Peyer's patch (tissue), 4 donors: ENCODE measurements around the gene ITGAE. TPM values are rescaled to one million over a fixed set of nuclear protein-coding genes. Genes with fewer than 3 reads are reported as not detected.

Experiments
- DNase-seq, 3 donors: peaks; one replicate each; pipeline ENCODE4 v3.0.0-alpha.2; 2017 to 2019
- H3K27ac ChIP-seq, 4 donors: fragments of 200-600 bp; sonication (generic); one replicate each; pipeline ENCODE4 v1.5.1; 2016 to 2019
- H3K27me3 ChIP-seq, 2 donors: fragments of 200-600 bp; sonication (generic); one replicate each; pipeline ENCODE4 v1.5.1; 2019
- H3K36me3 ChIP-seq, 3 donors: fragments of 200-600 bp; sonication (generic); one replicate each; pipeline ENCODE4 v1.5.1; 2016 to 2019
- H3K4me1 ChIP-seq, 4 donors: fragments of 200-600 bp; sonication (generic); one replicate each; pipeline ENCODE4 v1.5.1; 2016 to 2019
- H3K4me3 ChIP-seq, 4 donors: fragments of 200-600 bp; sonication (generic); 1 replicate in 3 of 4; 2 replicates in 1 of 4; pipeline ENCODE4 v1.5.1; 2016 to 2019; ENCODE audit warnings: mild to moderate bottlenecking in 1 of 4
- H3K9me3 ChIP-seq, 4 donors: fragments of 200-600 bp; sonication (generic); one replicate each; pipeline ENCODE4 v1.5.1; 2016 to 2019; ENCODE audit warnings: mild to moderate bottlenecking in 1 of 4
- POLR2A ChIP-seq, 2 donors: fragments of 450-650 bp; IDR thresholded peaks; one replicate each; pipeline ENCODE4 v1.5.1; 2017; ENCODE audit warnings: antibody characterized with exemption in 2 of 2, mild to moderate bottlenecking in 2 of 2, moderate library complexity in 2 of 2
- total RNA-seq, 4 donors: library from RNA; depleted of rRNA; stranded (reverse); fragments of >200 nt; gene quantifications; one replicate each; pipeline ENCODE4 v1.1.0, GENCODE V29; 2016
- TF ChIP-seq, protein P1 (sequence below), 6 experiments: fragments of 450-650 bp in 4 of 6; fragments of 200-600 bp in 2 of 6; sonication (generic) in 1 of 6; IDR thresholded peaks; one replicate each; pipeline ENCODE4 v1.5.1; 2017 to 2019; ENCODE audit warnings: antibody characterized with exemption in 6 of 6, mild to moderate bottlenecking in 3 of 6, moderate library complexity in 1 of 6

Gene ITGAE
- total RNA-seq, 4 donors from 2014 or later: 14.9 to 41.8 (median 31.5) TPM

- H3K27ac ChIP-seq: no peak overlapping the region
- no peak overlapping the region for H3K4me3 ChIP-seq
- peaks cover 0 to 72% (median 0%) of the 10 kb centered on the region in 3 donors for H3K36me3 ChIP-seq
- H3K9me3 ChIP-seq: no peaks in the 10 kb centered on the region
- H3K4me1 ChIP-seq: peaks cover 0 to 17% (median 0%) of the 10 kb centered on the region in 4 donors
- DNase-seq: no peak
- TF ChIP-seq, protein P1, sequence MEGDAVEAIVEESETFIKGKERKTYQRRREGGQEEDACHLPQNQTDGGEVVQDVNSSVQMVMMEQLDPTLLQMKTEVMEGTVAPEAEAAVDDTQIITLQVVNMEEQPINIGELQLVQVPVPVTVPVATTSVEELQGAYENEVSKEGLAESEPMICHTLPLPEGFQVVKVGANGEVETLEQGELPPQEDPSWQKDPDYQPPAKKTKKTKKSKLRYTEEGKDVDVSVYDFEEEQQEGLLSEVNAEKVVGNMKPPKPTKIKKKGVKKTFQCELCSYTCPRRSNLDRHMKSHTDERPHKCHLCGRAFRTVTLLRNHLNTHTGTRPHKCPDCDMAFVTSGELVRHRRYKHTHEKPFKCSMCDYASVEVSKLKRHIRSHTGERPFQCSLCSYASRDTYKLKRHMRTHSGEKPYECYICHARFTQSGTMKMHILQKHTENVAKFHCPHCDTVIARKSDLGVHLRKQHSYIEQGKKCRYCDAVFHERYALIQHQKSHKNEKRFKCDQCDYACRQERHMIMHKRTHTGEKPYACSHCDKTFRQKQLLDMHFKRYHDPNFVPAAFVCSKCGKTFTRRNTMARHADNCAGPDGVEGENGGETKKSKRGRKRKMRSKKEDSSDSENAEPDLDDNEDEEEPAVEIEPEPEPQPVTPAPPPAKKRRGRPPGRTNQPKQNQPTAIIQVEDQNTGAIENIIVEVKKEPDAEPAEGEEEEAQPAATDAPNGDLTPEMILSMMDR (IDR thresholded peaks at IDR 0.05): no peak
- TF ChIP-seq POLR2A (IDR thresholded peaks at IDR 0.05): no peak
- H3K27me3 ChIP-seq: no peaks in the 10 kb centered on the region
Measured at GRCh38 chr17:3826191-3826590, 25.2 kb upstream of the ITGAE start.

GRCh38 chr17:3821101-3821500, 20.1 kb upstream of the ITGAE start:
- peaks cover 0 to 100% (median 0%) of the 10 kb centered on the region in 3 donors for H3K36me3 ChIP-seq
- no peaks in the 10 kb centered on the region for H3K9me3 ChIP-seq
- H3K4me3 ChIP-seq: no peak overlapping the region
- H3K27ac ChIP-seq: no peak overlapping the region
- no peaks in the 10 kb centered on the region for H3K27me3 ChIP-seq
- TF ChIP-seq POLR2A (IDR thresholded peaks at IDR 0.05): no peak
- TF ChIP-seq, protein P1 (IDR thresholded peaks at IDR 0.05): no peak
- no peaks in the 10 kb centered on the region for H3K4me1 ChIP-seq
- no peak for DNase-seq

GRCh38 chr17:3818786-3819185, 17.8 kb upstream of the ITGAE start:
- no peak for TF ChIP-seq POLR2A (IDR thresholded peaks at IDR 0.05)
- TF ChIP-seq, protein P1 (IDR thresholded peaks at IDR 0.05): no peak
- no peak overlapping the region for H3K27ac ChIP-seq
- H3K4me1 ChIP-seq: no peaks in the 10 kb centered on the region
- no peak for DNase-seq
- no peaks in the 10 kb centered on the region for H3K27me3 ChIP-seq
- H3K9me3 ChIP-seq: no peaks in the 10 kb centered on the region
- peaks cover 0 to 100% (median 0%) of the 10 kb centered on the region in 3 donors for H3K36me3 ChIP-seq
- H3K4me3 ChIP-seq: no peak overlapping the region

DNA sequence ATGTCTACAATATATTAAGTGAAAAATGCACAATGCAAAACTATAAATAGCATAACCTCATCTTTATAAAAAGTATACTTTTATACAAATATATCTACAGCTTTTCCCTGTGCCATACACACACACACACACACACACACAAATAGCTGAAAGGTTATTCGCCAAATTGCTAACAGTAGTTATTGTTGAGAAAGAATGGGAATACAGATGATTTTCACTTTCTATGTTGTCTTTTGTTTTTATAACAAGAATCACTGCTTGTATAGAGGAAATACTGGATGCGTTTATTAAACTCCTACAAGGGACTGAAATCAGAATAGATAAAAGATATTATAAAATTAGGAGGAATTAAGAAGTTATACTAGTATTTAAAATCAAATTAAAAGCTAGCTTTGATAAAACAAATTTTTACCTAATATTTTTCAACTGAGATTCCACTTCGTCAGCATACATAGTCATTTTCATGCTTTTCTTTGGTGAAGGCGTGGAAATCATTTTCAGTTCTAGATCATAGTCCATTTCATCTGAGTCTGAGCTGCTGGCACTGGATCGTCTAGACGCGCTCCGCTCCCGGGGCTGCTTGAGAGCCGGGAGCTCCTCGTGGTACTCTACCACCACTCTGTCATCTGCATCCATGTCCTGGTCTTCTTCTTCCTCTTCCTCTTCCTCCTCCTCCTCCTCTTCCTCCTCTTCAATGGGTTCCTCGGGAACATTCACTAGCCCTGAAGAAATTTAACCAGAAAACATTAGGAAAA, 17.0 kb upstream of the ITGAE start:
- DNase-seq: no peak
- H3K27me3 ChIP-seq: no peaks in the 10 kb centered on the region
- no peak overlapping the region for H3K4me3 ChIP-seq
- no peaks in the 10 kb centered on the region for H3K4me1 ChIP-seq
- H3K9me3 ChIP-seq: no peaks in the 10 kb centered on the region
- peaks cover 0 to 100% (median 0%) of the 10 kb centered on the region in 3 donors for H3K36me3 ChIP-seq
- no peak overlapping the region for H3K27ac ChIP-seq
- TF ChIP-seq POLR2A (IDR thresholded peaks at IDR 0.05): no peak
- TF ChIP-seq, protein P1 (IDR thresholded peaks at IDR 0.05): no peak

DNA sequence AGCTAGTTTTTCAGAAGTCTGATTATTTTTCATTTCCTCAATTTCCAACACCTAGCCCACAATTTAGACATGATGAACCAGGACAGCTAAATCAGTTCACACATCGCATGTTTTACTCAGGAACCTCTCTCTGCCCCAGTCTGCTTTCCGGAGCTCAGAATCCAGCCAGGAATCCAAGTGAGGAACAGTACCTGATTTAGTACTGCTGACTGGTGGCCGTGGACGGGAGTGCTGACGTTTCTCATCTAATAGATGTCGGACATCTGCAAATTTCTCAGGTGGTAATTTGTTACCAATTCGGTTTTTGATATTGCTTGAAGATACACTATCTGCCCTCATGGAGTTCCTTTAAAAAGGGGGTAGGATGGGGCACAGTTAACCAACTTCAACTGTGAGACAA, 14.9 kb upstream of the ITGAE start:
- no peak for TF ChIP-seq POLR2A (IDR thresholded peaks at IDR 0.05)
- TF ChIP-seq, protein P1 (IDR thresholded peaks at IDR 0.05): no peak
- Histone ChIP-seq H3K27ac (no peak overlapping the region), H3K4me1 (no peaks in the 10 kb centered on the region), H3K9me3 (no peaks in the 10 kb centered on the region), H3K4me3 (no peak overlapping the region), H3K36me3 (peaks cover 0 to 100% (median 0%) of the 10 kb centered on the region in 3 donors), H3K27me3 (no peaks in the 10 kb centered on the region)
- DNase-seq: no peak
